GM18508 (cell line): Measurements from ENCODE around the gene OCEL1.

Experiments used
- ATAC-seq: cut with Tn5 transposase; IDR thresholded peaks from one replicate; pipeline ENCODE4 v1.9.1; 2021; ENCODE audit warnings: moderate number of reproducible peaks; ENCODE audit not compliant: insufficient read depth, unreplicated experiment

Gene OCEL1

GRCh38 chr19:17209126-17210036, 16.6 kb upstream of the OCEL1 start:
- ATAC-seq = no peak

GRCh38 chr19:17210296-17210695, 15.7 kb upstream of the OCEL1 start:
- ATAC-seq = no peak

- no peak for ATAC-seq
Measured at GRCh38 chr19:17211547-17212446, 14.2 kb upstream of the OCEL1 start.

- no peak for ATAC-seq
Measured at GRCh38 chr19:17213334-17213733, 12.7 kb upstream of the OCEL1 start.

GRCh38 chr19:17214508-17215126, 11.4 kb upstream of the OCEL1 start:
- ATAC-seq = no peak

GRCh38 chr19:17215127-17215971, 10.7 kb upstream of the OCEL1 start, which contains the start of gene USE1:
Gene USE1 (plus strand): TSS chr19:17215357. CDS start chr19:17215406, 49 bp downstream.
- no peak for ATAC-seq

GRCh38 chr19:17216058-17216670, 9.9 kb upstream of the OCEL1 start:
- no peak for ATAC-seq

- no peak for ATAC-seq
Measured at GRCh38 chr19:17219286-17219685, 6.7 kb upstream of the OCEL1 start.

GRCh38 chr19:17220207-17220758, 5.7 kb upstream of the OCEL1 start:
- no peak for ATAC-seq

GRCh38 chr19:17225053-17225452, 973 bp upstream of the OCEL1 start:
- no peak for ATAC-seq

- no peak for ATAC-seq
Measured at GRCh38 chr19:17227798-17228367, 1.9 kb downstream of the OCEL1 start.

GRCh38 chr19:17229890-17230289, 3.9 kb downstream of the OCEL1 start:
- ATAC-seq = no peak

GRCh38 chr19:17232258-17232657, 6.2 kb downstream of the OCEL1 start:
- ATAC-seq = no peak

GRCh38 chr19:17234911-17235299, 8.9 kb downstream of the OCEL1 start:
- no peak for ATAC-seq

GRCh38 chr19:17235300-17235970, 9.4 kb downstream of the OCEL1 start:
- ATAC-seq = no peak

- no peak for ATAC-seq
Measured at GRCh38 chr19:17235971-17236777, 10.1 kb downstream of the OCEL1 start.

GRCh38 chr19:17236811-17237543, 11.0 kb downstream of the OCEL1 start:
- no peak for ATAC-seq
